GM20431 (cell line): ENCODE data around the gene LMO1.

Experiments used
- in situ Hi-C: fragments of 300-500 bp; cut with MseI, MboI; formaldehyde crosslinking; loops from one replicate; pipeline ENCODE4 v1.15.0; 2020; ENCODE audit warnings: low sequenced_read_pairs; ENCODE audit not compliant: unreplicated experiment

Gene LMO1

DNA sequence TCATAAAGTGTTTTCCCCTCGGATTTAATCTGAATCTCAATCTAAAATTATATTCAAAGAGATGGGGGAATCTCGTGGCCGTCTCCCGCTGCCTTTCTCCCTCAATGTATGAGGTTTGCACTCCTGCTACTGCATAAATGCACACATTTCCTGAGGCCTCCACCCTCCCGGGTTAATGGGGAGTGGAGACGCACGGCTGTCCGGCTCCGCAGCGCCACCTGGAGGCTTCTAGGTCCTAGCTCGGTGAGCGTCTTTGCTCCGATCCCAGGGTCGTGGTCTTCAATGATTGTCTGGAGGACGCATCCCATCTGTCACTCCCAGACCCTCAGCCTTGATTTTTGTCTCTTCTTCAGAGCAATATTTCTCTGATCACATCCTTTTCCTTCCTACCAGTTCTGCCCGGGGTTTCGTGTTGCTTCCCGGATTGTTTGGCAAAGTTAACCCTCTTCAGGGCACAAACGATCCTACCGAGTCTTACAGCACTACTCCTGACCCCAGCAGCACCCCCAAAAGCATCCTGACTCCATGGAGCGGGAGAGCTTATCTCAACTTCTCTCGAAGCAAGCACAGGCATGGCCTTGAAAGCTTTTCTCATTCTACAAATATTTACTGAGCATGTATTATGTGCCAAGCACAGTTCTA, at the start of gene LMO1:
Gene LMO1 (minus strand): TSS at position 110 of the 642 bp plus-strand sequence. CDS start 516 bp downstream, outside the sequence.
- in situ Hi-C loops, result no loop called here

DNA sequence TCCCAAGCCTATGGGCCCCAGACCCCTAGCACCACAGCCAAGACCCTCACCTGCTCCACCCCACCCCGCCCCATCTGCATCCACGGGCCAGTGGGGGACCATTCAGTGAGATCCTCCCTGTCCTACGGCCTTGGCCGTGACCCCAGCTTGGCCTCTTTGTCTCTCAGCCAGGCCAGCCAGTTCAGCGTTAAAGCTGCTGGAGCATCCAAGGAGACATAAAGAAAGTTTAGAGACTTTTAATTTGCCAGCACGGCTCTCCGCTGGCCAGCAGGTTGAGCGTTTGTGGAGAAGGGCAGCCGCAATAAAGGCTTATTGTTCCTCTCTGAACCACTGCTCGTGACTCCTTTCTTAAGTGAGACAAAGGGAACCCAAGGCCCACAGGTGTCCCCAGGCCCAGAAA, 49.3 kb upstream of the LMO1 start:
- in situ Hi-C loops, result no loop called here

DNA sequence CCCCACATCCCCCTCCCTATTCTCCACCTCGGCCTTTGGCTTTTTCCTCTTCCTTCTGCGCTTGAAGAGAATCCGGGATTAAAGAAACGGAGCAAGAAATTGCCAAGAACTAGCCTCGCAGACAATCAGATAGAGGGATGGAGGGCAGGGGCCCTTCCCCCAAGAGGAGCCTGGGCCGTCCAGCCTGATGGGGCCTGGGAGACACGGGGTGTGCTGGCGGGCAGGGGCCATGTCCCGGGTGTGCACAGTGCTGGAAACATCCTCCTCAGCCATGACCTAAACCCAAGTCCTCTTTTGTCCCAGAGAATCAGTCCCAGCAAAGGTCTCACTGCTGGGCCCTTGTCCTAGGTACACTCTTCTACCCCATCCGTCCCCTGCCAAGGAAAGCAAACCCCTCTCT, 47.7 kb upstream of the LMO1 start:
- in situ Hi-C loops, result no loop called here

DNA sequence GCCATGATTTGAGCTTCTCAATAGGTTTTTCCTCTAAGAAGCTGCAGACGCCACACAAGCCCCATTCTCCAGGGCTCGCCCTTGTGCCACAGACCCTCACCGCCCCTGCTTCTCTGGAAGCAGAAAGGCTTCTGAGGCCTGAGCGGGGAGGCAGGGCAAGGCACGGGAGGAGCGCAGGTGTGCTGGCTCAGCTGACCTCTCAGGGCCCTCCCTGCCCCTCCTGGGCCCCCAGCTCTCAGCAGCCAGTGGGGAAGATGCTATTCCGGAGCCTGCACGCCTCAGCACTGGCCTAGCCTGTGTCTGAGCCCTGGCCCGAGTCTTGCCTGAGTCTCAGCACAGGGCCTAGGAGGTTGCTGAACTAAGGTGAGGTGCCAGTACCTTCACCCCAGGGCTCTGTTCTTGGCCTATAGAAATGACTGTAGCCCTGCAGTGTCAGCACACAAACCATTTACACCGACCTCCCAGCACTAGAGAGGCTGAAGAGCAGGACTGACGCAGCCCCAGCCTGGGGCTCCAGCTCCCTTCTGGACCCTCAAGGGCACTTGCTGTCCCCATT, 47.1 kb upstream of the LMO1 start:
- in situ Hi-C loops, result no loop called here

DNA sequence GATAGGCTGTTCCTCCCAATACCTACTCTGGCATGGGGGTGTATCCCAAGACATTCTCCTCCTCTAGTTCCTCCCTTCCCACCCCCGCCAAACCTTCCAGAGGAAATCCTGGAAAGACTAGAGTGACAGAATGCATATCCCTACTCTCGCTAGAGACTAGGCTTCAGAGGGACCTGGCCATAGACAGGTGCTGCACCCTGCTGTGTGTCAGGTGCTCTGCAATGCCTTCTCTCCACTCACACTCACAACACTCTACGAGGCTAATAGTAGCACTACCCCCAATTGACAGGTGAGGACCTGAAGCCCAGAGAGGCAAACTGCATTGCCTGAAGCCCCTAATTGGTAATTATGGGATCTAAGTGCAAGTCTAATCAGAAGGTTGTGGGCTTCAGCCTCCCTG, 46.2 kb upstream of the LMO1 start:
- in situ Hi-C loops, result no loop called here

DNA sequence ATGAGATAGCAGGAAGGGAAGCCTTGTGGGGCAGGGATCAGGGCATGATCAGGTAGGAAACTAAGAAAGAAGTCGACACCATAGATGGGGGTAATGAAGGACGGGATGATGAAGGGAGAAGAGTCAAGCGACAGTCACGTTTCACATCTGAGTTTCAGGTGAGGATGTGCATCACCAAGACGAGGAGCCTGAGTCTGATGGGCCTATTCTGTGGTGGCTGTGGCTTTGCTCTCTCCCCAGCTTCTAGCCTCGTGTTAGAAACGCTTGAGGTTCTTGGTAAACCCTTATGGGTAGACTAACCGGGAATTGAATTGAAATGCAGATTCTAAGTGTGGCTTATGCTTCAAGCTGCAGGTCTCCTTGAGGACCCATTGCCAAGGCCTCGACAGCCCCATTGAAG, 45.6 kb upstream of the LMO1 start:
- in situ Hi-C loops, result no loop called here

DNA sequence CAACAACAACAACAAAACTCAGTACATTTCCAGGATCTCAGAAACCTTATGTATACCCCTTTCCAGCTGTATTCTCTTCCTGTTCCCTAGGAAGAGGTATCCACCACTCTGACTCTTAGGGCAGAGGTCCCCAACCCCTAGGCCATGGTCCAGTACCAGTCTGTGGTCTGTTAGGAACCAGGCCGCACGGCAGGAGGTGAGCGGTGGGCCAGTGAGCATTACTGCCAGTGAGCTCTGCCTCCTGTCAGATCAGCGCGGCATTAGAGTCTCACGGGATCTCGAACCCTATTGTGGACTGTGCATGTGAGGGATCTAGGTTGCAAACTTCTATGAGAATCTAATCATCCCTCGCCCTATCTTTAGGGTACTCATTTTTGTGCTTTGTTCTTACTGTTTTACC, 43.9 kb upstream of the LMO1 start:
- in situ Hi-C loops, result no loop called here

DNA sequence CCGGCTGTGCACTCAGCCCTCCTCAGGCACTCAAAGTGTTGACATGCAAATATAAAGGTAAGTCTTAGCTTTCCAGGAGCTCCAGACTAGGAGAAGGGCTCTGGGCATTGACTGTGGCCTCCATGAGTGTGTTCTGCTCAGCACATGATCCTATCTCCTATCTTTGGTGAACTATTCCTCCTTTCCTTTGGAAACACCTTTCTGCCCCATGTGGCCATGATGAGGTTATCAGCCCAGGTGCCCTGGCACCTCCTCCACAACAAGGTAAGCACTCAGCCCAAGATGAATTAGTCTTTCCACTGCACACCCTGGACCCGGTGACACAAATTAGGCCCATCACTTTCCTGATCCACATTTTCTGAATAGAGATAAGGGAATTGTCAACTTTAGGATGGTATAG, 37.9 kb upstream of the LMO1 start:
- in situ Hi-C loops, result no loop called here

DNA sequence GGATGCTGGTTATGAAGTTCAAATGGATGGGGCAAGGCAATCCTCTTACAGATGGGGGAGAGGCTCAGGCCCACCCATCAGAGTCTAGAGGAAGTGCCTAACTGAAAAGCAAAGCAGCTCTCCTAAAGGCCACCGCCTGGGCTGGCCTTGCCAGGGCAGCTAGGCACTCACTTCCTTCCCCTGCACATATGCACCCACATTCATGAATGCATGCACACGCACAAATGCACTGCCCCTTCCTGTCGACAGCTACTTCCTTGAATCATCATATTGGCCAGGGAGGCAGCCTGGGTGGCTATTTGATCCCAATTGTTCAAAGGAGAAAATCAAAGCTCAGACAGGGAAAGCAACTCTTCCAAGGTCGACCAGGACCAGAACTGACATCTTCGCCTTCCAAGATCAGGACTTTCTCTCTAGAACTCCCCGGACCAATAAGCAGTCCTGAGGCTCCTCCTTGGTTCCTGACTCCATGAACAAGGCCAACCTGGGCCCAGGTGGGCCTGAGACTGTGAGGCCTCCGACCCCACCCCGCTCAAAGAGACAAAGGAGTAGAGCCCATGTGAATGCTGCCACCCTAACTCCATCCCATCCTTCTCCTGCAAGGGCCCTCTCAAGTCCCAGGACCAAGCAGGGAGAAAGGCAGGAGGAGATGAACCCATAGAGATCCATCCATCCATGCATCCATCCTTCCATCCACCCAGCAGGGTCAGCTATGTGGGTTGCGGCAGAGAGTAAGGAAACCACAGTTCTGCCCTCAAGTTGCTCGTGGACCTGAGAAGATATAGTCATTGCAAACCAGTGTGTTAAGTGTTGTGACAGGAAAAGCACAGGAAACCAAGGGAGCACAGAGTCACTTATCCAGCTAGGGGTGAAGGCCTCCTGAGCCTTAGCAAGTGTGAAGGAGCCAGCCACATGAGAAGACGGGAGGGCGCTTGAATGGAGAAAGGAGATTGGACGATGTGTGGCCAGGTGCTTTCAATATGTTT, 35.4 kb upstream of the LMO1 start:
- in situ Hi-C loops, result no loop called here

DNA sequence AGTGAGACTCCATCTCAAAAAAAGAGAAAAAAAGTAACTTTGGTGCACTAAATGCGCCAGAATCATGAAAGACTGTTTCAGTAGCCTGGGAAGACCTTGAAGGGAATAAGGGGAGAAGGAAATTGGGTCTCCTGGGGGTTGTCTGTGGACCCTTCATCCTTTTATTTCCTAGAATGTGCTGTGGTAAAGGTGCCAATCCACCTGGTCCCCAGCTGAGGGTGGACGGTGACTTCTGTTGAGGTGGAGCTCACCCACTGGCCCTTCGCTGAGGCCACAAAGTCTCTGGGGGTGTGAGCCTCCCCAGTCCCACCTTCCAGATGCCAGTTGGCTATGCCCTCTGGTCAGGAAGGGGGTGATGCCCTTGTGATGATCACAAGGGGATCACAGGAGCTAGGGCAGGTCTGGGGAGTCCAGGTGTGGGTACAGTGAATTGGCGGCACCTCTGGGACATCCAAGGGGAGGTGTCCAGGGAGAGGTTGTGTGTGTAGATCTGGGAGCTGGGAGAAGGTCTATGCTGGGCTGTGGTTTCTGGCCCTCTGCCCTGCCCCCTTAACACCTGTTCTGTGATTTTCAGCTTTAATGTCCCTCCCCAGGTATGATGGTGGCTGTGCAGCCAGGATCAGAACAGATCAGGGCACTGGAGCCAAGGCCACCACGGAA, 34.2 kb upstream of the LMO1 start:
- in situ Hi-C loops, result no loop called here

DNA sequence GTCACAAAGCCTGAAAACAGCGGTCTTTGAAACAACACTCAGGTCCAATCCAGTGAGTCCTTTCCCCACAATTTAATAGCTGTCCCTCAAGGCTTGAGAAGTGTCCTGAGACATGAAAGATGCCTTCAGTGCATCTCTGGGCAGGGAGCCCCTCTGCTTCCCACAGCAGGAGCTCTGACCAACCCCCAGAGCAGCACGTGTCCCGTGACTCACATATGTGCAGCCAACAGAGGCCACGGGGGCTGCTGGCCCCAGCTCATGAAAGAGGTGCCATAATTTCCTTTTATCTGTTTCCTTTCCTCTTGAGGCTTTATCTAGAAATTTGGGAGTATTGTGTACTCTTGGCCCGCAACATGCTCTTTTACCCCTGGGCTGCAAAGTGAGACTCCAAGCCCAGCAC, 33.2 kb upstream of the LMO1 start:
- in situ Hi-C loops, result no loop called here

DNA sequence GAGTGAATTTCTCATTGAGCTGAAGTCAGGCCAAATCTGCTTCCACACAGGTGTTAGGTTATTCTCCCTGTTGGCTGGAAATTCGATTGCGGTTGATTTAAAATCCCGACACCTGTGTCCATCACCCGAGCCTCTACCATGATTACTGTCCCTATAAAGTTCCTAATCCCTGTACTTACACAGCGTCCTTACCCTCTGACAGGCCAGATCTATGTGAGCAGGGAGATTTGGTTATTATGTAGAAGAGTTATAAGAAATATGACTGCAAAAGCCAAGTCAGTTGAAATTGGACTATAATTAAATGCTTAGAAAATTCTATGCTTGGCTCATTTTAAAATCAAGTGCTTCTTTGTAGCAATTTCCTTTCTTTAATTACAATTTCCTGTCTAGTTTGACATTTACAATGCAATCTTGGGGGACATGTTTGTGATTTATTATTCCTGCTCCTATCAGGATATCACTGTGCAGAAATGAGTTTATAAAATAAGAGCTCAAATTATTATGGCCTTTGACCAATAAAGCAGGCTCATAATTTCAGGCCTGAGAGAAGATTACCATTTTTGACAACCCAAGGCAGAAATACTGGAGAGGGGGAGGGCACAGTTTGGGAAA, 32.5 kb upstream of the LMO1 start:
- in situ Hi-C loops, result no loop called here

DNA sequence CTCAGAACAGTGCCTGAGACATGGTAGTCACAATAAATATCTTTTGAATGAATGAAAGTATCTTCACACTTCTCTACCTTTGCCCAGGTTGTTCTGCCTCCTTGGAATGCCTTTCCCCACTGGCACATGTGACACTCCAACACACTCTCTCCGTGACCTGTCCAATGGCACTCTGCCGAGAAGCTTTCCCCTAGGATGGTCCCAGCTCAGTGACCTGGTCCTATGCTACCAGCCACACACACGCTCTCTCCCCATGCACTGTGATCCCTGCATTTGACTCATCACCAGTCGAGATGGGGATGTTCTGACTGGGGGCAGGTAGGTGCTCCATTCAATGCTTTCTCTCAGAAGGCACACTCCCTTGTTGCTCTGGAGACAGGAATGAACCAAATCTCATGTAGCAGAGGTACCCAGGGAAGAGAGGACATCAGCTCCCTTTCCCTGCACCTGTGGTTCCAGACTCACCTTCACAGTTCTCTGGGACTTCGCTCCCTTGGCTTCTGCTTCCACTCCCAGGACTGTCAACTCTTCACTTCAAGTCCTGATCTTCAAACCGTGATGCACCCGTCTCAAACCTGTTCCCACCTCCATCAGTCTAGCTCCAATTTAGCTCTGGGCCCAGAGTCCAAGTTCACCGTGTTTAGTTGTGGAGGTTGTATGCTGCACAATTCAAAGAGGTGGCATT, 30.7 kb upstream of the LMO1 start:
- in situ Hi-C loops, result no loop called here

DNA sequence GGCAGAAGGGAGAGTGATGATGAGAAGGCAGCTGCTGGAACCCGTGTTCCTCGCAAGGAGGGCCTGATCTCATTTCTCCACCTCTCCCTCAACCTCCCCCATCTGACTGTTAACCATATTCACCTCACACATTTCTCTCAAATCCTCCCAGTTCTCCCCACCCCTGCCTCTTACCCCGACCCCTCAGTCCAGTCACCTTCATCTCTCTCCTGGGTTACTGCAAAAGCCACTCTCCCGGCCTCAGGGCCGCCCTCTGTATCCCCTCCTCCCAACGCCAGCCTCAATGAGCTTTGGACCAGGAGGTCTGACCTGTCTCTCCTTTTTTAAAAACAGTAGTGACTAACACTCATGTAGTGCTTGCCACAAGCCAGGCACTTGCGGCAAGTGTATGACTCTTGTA, 29.5 kb upstream of the LMO1 start:
- in situ Hi-C loops, result no loop called here

DNA sequence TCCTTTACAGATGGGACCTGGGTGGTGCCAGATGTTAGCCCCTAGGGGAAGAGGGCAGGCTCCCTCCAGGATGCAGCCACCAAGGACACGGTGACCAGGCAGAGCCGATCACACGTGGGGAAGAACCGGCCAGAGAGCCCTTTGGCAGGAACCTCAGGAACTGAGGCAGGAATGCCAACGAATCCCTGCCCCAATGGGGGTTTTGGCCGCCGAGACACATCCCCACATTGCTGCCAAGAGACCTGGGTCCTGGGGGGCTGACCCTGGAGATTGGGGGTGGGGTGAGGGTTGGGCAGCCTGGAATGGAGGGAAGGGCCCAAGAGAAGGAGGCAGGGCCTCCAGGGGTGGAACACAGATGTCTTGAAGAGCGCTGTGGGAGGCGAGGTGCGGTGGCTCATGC, 28.7 kb upstream of the LMO1 start:
- in situ Hi-C loops, result no loop called here

DNA sequence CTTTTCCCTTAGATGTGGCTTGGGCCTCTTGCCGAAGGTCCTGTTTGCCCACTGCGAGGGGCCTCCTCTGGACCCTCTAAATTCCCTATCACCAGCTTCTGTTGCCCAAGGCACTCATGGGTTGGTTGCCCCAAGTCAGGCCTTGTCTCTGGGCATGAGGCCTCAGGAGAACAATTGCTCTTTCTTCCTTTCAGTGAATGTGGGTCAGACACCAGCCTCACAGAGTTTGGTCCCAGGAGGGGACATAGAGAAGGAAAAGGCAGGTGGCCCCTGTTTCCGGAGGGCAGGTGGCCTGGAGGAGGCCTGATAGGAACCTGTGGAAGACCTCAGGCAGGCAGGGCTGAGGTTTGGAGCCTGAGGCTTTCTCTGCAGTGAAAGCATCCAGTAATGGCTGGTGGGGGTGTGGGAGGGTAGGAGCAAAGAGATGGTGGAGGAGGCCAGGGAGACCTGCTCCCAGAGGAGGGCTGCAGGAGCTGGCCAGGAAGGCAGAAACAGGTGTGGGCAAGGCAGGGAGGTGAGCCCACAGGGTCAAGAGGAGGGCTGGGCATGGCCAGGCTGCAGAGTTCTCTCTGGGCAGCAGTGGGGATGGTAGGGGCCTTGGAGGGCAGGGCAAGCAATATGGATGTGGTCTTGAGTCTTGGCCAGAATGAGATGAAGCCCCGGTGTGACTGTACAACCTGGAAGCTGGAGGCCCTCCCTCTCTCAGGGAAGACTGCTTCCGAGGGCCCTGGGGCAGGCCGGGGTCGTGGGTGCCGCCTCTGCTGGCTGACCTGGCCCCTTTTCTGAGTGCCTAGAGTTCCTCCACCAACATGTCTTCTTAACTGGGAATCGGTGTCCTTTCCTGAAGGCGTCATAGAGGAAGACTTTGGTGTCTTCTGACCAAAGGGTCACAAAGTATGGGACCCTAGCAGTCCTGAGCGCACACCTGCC, 28.0 kb upstream of the LMO1 start:
- in situ Hi-C loops, result no loop called here

DNA sequence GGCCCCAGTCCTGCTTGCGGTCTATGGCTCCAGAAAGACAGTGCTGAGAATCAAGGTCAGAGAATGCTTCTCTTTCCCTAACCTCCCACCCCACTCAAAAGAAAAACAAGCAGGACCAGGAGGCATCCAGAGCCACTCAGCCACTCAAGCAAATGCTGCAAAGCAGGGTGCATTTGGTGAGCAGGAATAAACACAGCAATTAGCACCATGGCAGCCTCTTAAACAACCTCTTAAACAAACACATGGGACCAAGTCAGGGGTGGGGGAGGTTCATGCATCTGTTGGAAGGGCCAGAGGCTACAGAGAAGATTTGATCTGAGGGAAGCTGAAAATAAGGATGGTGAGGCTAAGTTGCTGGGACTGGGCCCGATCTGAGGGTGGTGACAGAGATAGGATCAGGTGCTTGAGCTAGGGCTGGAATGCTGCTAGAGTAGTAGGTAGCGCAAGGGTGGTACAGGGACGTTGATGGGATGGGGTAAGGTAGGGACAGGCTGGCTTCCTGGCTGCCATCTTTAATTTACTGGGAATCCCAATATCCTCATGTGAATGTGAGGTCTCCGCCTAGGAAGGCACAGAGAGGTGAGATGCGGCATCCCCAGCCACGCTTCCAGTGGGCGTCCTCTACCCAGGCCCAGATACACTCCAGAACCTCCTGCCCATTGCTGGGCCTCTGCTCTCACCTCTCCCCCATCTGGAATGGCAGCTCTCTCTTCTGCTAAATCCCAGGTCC, 26.6 kb upstream of the LMO1 start:
- in situ Hi-C loops, result no loop called here

DNA sequence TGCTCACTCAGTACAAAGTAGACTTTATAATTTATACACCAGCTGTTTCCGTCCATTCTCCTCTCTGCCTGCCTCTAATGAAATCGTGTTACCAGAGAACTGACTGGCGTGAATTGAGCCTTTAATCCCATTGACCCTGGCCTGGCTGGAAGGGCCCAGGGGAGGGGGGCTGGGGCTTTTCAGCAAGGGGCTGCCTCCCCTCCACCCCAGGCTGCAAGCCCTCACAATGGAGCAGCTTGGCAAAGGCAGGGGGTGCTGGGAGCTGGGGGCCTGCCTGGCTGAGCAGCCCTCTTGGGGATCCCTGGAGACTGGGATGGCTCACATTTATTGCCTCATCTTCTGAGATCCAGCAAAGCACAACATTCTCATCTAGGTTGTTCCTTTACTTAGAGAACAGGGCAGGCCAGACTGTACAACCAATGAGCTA, 25.8 kb upstream of the LMO1 start:
- in situ Hi-C loops, result no loop called here
